Mesodermal cell (in vitro differentiated cells): ENCODE results near the gene PRICKLE4. TPM values are rescaled to one million over a fixed set of nuclear protein-coding genes. Genes with fewer than 3 reads are reported as not detected.

Experiments used
- H3K27ac ChIP-seq: 2 replicates; pipeline ENCODE4 v1.7.0; 2013; ENCODE audit warnings: mild to moderate bottlenecking, low read depth, low read length, moderate library complexity; ENCODE audit not compliant: severe bottlenecking
- H3K36me3 ChIP-seq: 2 replicates; pipeline ENCODE4 v1.7.1; 2013; ENCODE audit warnings: mild to moderate bottlenecking, low read length, moderate library complexity; ENCODE audit not compliant: control insufficient read depth, insufficient read depth
- H3K4me1 ChIP-seq: one replicate; pipeline ENCODE4 v1.7.1; 2013; ENCODE audit warnings: mild to moderate bottlenecking, low read length; ENCODE audit not compliant: insufficient read depth, control insufficient read depth, poor library complexity, severe bottlenecking
- H3K4me3 ChIP-seq: 2 replicates; pipeline ENCODE4 v1.7.0; 2013; ENCODE audit warnings: low read length, control low read depth, mild to moderate bottlenecking; ENCODE audit not compliant: insufficient read depth, poor library complexity, severe bottlenecking; ENCODE audit errors: extremely low read depth
- H3K9me3 ChIP-seq: 2 replicates; pipeline ENCODE4 v1.7.1; 2013; ENCODE audit warnings: mild to moderate bottlenecking, low read length, moderate library complexity; ENCODE audit not compliant: control insufficient read depth
- WGBS, 2 experiments: methylation state at CpG; one replicate each; pipeline ENCODE4 v1.1.5; 2013; ENCODE audit warnings: missing lambda C conversion rate in 2 of 2; ENCODE audit not compliant: insufficient coverage in 2 of 2; 5-methylcytosine and 5-hydroxymethylcytosine counted together
- polyA plus RNA-seq, 2 experiments: library from polyadenylated mRNA; stranded (reverse); fragments of 50-300 nt; gene quantifications; one replicate each; pipeline ENCODE4 v1.2.3, GENCODE V29; 2013

The PRICKLE4 gene, protein sequence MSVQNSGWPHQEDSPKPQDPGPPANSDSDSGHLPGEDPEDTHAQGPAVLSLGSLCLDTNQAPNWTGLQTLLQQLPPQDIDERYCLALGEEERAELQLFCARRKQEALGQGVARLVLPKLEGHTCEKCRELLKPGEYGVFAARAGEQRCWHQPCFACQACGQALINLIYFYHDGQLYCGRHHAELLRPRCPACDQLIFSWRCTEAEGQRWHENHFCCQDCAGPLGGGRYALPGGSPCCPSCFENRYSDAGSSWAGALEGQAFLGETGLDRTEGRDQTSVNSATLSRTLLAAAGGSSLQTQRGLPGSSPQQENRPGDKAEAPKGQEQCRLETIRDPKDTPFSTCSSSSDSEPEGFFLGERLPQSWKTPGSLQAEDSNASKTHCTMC
- 0.74 TPM for polyA plus RNA-seq (2013, experiment 1 of 2)
- not detected for polyA plus RNA-seq (2013, experiment 2 of 2)

DNA sequence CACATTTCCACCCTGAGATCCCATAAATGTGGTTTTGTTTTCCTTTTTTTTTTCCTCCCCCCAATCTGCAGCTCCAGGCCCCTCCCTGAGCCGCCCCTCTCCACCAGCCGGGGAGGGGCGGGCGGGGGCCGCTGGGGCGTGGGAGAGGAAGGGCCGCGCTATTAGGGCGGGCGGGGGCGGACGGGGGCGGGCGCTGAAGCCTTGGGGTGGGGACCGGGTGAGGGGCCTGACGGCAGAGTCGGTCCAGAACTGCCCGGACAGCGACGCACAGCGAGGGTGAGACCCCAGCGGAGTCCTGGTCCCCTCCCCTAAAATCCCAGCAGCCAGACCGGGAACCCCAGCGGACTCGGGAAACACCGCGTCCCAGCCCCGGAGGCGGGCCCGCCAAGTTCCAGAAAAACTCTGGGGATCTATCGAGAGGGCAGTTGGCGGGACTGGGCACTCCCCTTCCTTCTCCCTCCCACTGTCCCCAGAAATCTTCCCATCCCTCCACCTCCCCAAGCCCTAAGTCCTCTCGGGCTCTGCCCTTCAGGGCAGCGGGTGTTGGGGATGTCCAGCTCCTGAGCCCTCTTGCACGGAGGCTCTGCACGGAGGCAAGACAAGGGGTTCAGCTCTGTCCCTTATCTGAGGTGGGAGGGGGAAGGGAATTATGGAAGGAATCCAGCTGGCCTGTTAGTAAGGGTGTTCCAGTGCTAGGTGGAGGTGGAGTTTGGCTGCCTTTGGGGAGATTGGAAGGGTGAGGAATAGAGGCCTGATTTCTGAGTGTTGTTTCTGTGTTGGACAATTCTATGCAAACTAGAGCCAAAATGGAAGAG, at the start of gene PRICKLE4:
Gene PRICKLE4, plus strand, starts transcription at position 232 of the 815 bp plus-strand sequence. CDS start 2,692 bp downstream, outside the sequence.
- Histone ChIP-seq H3K27ac (peak within 1 kb of the TSS; percentile 29), H3K9me3 (no peaks in the 10 kb centered on the region), H3K36me3 (peaks cover 16% of the 10 kb centered on the region), H3K4me3 (peak within 1 kb of the TSS; percentile 66), H3K4me1 (peaks cover 10% of the 10 kb centered on the region)
- 0 to 1% methylated on average over 22 to 30 of the region's 36 CpGs for WGBS, 2 experiments

DNA sequence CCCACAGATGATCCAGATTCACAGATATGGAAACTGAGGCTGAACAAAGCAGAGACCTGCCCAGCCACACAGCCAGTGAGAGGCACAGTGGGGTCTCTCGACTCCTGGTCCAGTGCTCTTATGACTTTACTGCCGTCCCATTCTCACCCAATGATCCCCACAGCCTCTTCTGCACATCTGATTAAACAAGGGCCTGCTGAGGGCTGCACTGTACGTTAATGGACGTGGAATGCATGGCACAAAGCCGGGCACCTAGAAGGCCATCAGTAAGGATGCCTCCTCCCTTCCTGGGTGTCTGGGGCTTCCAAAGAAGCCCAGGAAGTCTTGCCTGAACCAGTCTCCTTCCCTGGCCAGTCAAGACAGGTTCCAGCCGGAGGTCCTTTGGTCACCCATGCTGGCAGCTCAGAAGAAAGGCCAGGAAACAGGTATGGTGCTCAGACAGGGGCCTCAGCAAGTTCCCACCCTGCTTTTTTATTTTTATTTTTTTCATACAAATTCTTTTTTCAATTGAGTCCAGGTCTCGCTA, 49.0 kb upstream of the PRICKLE4 start:
- Histone ChIP-seq H3K4me1 (peaks cover 16% of the 10 kb centered on the region), H3K27ac (no peak overlapping the region), H3K9me3 (no peaks in the 10 kb centered on the region), H3K4me3 (no peak overlapping the region), H3K36me3 (no peaks in the 10 kb centered on the region)
- 92 to 96% methylated on average over 7 of the region's 7 CpGs for WGBS, 2 experiments

DNA sequence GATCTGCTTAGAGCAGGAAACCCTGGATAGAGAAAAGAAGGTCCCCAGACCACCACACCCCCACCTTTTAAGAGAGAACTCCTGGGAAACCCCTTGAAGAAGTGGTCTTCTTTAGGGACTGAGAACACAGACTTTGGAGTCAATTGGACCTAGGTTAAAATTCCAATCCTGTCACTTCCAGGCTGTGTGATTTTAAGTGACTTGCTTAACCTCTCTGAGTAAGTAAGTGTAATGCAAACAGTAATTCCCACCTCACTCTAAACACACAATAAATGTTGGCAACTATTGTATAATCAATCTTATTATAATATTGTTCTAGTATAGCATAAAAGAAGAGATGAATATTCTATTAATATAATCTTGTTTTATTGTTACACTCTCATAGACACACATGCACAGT, 48.4 kb upstream of the PRICKLE4 start:
- Histone ChIP-seq H3K4me3 (no peak overlapping the region), H3K4me1 (peaks cover 16% of the 10 kb centered on the region), H3K27ac (no peak overlapping the region), H3K36me3 (no peaks in the 10 kb centered on the region), H3K9me3 (no peaks in the 10 kb centered on the region)

DNA sequence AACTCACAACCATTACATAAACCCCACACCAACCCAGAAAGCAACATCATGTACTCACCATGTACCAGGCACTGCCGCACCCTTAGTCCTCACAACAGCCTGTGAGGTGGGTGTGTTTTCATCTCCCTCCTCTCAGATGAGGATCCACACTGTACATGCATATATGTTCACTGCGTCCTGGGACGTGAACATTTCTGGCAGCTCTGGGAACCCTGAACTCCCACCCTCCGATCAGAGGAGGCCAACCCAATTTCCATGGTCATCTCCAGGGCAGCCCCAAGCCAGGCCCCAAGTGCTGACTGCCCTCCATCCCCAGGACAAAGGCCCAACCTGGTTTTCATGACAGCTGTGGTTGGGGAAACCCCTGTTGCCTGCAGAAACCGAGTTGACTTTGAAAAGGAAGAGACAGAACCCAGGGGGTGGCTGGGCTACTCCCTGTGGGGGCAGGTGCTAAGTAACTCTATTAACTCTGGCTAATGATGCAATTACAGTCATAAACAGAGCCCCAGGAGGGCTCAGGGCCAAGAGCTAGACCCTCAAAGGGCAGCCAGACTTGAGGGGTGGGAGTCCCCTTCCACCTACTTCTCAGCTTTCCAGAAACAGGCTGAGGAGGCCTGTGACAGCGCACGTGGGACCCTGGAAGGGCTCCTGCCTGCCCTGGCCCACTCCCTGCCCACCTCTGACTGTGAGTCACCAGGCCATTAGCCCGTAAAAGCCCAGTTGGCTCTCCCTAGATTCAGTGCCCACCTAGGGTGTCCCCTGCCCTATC, 47.8 kb upstream of the PRICKLE4 start:
- Histone ChIP-seq H3K4me1 (peaks cover 16% of the 10 kb centered on the region), H3K36me3 (no peaks in the 10 kb centered on the region), H3K27ac (no peak overlapping the region), H3K4me3 (no peak overlapping the region), H3K9me3 (no peaks in the 10 kb centered on the region)
- WGBS, 2 experiments: 51 to 59% methylated on average over 6 of the region's 8 CpGs

DNA sequence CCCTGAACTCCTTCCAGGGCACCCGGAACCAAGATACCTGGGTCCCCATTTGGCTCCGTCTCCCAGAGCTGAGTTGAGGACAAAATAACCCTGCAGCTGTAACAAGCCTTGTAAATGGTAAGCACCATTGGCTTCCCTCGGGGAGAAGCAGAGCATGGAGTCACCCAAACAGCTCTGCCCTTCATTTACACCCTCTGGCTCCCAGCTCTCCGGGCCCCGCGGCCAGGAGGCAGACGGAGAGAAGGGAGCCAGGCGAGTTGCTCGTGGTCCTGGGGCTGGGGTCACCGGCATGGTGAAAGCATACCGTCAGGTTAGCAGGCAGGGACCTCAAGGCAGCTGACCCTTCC, 47.2 kb upstream of the PRICKLE4 start:
- no peak overlapping the region for H3K27ac ChIP-seq
- H3K9me3 ChIP-seq: no peaks in the 10 kb centered on the region
- H3K4me1 ChIP-seq: peaks cover 16% of the 10 kb centered on the region
- no peaks in the 10 kb centered on the region for H3K36me3 ChIP-seq
- WGBS, 2 experiments: 14 to 16% methylated on average over 9 to 10 of the region's 11 CpGs
- H3K4me3 ChIP-seq: peak overlapping the region; percentile 53

DNA sequence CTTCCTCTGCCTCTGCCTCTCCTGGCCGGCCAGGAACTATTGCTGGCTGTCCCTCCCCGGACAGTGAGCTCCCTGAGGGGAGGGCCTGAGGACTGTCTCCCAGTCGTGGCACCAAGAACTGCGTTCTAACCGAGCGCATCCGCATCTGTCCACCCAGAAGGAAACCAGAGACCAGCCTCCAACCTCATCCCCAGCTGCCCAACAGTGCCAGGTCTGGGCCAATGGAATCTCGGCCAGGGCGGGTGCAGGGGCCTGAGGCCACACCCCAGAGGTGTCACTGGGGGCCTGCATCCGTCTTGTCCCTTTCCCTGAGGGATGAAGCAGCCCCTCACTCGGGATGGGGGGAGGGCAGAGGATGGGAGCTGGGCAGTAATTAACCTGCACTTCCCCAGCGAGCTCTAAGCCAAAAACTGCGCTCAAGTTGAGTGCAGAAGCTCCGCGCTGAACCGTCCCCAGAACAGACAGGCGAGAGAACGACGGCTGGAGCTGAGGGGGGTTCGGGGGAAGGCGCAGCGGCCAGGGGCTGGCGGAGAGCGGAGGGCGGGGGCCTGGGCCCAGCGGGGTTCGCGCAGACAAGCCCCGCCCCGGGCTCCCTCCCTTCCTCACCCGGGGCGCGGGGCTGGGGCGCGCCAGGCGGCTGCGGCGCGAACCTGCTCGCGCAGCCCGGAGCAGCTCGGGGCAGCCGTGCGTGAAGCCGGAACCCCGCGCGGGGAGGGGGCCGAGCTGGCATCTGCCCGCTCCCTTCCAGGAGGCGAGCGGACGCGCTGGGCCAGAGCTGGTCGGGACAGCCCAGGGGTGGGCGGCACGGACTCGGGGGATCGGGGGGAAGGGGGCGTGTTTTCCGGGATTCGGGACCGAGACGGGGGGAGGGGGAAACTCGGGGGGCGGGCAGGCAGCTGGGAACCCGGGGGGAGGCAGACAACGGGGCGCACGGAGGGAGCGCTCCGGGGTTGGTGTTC, 46.6 kb upstream of the PRICKLE4 start:
- WGBS, 2 experiments: 0 to 2% methylated on average over 30 to 48 of the region's 73 CpGs
- no peaks in the 10 kb centered on the region for H3K36me3 ChIP-seq
- peak overlapping the region; percentile 52 for H3K27ac ChIP-seq
- H3K4me1 ChIP-seq: peaks cover 21% of the 10 kb centered on the region
- peak overlapping the region; percentile 53 for H3K4me3 ChIP-seq
- no peaks in the 10 kb centered on the region for H3K9me3 ChIP-seq

DNA sequence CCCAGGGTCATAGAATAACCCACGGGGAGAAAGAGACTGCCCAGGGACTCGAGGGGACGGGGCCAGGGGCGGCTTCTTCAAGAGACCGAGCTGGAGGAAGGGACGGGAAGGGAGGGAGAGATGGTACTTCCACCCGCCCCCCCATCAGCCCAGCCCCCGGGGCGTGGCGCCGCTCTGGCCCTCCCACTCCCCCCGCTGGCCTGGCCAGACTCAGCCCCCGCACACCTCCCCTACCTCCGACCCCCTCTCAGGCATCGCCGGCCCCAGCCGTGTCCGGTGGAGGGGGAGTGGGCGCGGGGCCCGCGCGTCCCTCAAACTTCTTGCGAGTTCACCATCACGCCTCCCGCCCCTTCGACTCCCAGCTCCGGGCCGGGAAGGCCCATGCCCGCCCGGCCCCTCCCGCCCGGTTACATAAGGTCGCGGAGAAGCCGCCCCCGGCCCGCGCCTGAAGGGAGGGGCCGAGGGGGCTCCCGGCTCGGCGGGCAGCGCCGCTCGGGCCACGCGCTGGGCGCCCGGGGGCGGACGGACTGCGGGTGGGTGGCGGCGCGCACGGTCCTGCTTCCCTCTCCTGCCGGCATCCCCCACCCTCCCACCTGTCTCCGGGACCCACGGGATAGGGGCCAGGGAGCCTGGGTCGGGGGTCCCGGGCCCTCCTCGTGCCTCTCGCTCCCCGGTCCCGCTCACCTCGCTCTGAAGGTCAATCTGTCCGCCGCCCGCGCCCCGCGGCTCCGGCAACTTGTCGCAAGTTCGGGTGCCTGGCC, 45.7 kb upstream of the PRICKLE4 start:
- Histone ChIP-seq H3K4me3 (peak overlapping the region; percentile 53), H3K9me3 (no peaks in the 10 kb centered on the region), H3K4me1 (peaks cover 30% of the 10 kb centered on the region), H3K27ac (no peak overlapping the region), H3K36me3 (no peaks in the 10 kb centered on the region)
- WGBS, 2 experiments: 0 to 1% methylated on average over 22 to 23 of the region's 76 CpGs

DNA sequence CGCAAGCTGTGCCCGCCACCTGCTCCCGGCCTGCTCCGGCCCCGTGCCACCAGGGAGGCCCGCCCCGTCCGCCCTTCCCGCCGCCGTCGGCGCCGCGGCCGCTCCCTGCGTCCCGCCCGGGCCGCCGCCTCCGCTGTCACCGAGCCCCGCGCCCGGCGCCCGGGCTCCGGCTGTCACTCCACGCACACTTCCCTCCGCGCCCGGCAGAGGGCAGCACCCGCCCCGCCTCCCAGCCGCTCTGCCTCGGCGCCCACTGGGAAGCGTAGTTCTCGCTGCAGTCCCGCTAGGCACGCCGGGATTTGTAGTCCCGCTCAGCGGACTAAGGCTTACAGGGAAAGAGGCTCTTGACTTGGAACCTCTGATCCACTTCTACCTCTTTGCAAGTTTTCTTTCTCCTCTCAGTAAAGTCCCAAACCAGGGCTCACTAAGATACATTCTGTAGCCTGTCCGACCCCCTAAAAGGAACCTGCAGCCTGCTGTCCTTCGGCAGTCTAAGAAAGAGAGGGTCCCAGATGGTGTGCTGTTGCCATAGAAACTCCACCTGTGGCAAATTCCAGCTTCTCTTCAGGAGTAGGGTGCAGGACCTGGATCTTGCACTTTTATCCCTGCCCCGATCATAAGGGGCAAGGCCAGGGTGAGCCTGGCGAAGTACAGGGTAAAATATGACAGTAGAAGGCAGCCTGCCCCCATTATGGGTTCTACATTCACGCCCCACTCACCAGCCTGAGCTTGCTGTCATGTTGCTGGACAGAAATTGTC, 45.0 kb upstream of the PRICKLE4 start, which contains the start of gene TFEB:
Gene TFEB, minus strand, starts transcription at position 182 of the 759 bp plus-strand sequence. CDS start 44,395 bp downstream, outside the sequence.
- WGBS, 2 experiments: 7 to 14% methylated on average over 30 to 48 of the region's 50 CpGs
- Histone ChIP-seq H3K4me3 (peak within 1 kb of the TSS; percentile 53), H3K27ac (no peak within 1 kb of the TSS), H3K4me1 (peaks cover 36% of the 10 kb centered on the region), H3K36me3 (no peaks in the 10 kb centered on the region), H3K9me3 (no peaks in the 10 kb centered on the region)
